AG09319 (cell line): Measurements from ENCODE around the gene RAB28.

Experiments used
- DNase-seq: peaks from one replicate; pipeline ENCODE4 v3.0.0-alpha.2; 2010; ENCODE audit warnings: low read depth; ENCODE audit errors: extremely low read depth
- TF ChIP-seq, protein P1 (sequence below): IDR thresholded peaks from 2 replicates; pipeline ENCODE4 v1.5.1; 2011; ENCODE audit warnings: low read depth, mild to moderate bottlenecking, inconsistent platforms, low read length, moderate library complexity

RAB28 gene

DNA sequence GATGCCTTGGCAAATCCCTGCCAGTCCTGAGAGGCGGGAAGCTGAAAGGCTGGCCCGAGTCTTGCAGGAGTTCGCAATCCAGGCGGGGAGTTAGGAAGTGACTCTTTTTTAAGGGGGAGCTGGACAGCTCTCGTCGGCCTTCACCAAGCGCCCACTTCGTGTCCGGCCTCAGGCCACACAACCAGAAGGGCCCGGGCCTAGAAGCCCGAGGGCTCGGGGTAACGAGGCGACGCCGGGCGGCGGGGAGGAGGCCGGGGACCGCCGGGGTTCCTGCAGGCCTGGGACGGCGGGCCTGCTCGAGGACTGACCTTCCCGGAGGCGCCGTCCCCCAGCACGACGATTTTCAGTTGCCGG, 395 bp downstream of the RAB28 start:
- DNase-seq: no peak
- TF ChIP-seq, protein P1, sequence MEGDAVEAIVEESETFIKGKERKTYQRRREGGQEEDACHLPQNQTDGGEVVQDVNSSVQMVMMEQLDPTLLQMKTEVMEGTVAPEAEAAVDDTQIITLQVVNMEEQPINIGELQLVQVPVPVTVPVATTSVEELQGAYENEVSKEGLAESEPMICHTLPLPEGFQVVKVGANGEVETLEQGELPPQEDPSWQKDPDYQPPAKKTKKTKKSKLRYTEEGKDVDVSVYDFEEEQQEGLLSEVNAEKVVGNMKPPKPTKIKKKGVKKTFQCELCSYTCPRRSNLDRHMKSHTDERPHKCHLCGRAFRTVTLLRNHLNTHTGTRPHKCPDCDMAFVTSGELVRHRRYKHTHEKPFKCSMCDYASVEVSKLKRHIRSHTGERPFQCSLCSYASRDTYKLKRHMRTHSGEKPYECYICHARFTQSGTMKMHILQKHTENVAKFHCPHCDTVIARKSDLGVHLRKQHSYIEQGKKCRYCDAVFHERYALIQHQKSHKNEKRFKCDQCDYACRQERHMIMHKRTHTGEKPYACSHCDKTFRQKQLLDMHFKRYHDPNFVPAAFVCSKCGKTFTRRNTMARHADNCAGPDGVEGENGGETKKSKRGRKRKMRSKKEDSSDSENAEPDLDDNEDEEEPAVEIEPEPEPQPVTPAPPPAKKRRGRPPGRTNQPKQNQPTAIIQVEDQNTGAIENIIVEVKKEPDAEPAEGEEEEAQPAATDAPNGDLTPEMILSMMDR: no peak

DNA sequence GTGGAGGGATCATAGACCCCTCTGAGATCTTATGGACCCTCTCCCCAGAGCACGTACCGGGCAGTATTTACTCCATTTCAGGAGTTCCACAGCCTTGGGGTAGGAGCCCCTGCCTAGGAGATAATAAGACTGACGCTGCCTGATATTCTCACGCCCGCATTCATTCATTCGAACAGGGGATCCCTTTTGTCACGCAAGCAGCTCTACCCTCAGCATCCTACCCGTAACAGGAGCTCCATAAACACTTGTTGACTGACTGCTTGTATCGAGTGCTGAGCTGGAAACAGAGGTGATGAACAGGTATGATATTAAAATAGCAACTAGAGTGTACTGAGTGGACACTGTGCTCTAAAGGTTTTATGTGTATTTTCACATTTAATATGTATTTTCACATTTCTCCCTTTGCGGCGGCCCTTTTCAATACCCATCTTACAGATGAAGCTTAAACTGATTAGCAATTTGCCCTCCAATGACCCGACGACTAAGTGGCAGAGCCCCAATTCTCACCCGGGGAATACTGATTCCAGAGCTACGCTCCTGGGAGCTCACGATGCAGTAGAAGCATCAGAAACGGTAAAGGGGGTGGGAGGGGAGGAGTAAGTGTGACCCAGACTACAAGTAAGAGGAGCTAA, 888 bp downstream of the RAB28 start:
- DNase-seq: peak; percentile 28
- TF ChIP-seq, protein P1: no peak

DNA sequence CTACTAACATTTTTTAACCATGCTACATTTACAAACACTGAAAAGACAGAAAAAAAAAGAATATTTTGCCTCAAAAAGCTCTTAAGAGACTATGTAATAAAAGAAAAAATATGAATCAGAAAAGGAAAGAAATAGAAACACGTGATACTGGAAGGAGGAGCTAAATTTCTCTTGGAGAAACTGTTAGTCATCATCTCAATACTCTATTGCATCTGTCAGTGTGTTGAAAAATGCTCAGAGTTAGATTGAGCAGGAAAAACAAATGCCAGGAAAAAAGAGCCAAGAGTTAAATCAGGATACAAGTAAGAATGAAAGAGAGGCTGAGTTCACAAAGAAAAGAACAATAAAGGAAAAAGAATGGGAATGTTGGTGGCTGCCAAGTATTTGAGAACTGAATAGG, 2.6 kb downstream of the RAB28 start:
- TF ChIP-seq, protein P1: no peak
- no peak for DNase-seq

DNA sequence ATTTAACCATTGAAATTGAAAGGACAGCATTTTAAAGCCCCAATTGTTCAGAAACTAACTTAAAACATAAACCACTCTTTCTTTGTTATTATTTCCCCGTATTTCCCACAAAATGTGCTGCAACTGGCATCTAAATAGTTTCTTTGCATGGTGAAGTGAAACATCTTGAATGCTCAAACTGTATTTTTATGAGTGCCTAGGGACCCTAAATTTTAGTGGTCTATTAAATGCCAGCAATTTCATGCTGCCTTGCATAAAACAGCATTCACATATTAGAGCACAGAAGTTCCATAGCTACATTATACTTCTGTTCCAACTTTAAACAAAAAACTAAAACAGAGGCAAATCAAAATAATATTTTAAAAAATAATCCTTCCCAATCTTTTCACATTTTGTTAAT, 5.4 kb downstream of the RAB28 start:
- no peak for DNase-seq
- TF ChIP-seq, protein P1: no peak

DNA sequence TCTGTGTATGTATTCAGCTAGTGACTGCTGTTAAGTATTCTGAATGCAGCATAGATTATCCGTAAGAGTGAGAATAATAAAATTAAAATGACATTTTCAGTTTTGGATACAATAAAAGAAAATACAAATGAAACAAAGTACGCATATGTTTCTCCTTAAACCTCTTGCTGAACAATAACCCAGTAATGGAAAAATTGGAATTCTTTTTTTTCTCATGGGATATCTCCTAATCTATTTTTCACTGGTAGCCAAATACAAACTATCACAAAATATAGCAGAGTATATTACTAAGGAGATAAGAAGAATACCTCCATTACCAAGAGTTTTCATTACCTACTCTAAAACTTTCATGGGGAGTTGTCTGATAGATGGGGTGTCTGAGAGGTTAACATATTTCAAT, 6.0 kb downstream of the RAB28 start:
- no peak for DNase-seq
- TF ChIP-seq, protein P1: no peak

DNA sequence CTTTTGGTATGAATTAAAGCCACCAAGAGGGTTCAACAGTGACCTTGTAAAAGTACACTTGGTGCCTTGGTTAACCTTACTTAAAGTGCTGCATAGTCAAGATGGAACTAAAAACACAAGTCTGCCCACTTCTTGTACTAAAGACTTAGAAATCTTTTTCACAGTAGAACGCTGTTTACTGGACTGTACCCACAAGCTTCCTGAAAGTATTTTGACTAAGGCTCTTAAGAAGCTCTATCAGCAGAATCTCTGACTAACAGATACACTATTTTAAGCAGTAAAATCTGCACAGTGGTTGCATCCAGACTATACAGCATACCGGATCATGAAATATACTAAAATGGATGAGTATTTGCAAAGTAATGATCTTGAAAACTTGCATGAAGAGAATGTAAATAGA, 7.2 kb downstream of the RAB28 start:
- DNase-seq: peak; percentile 37
- TF ChIP-seq, protein P1: no peak

DNA sequence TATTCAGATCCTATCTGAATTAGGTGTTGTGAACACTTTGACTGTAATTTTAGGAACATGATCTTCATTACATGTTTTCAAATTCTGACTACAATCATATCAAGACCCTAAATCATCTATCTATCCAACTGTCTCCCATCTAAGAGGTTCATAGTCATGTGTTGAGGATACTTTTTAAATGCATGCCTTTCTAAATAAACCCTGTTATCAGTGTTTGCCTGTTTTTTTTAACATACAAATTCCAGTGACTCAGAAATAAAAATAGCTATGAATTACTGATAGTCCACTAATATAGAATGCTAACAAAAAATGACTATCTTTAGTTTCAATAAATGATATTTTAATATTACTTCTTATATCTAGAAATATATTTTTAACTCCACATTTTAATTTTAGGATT, 8.0 kb downstream of the RAB28 start:
- DNase-seq: no peak
- TF ChIP-seq, protein P1: no peak
